Mesenchymal stem cell (in vitro differentiated cells and primary cell): ENCODE measurements around the gene CAPN13.

Source experiments
- DNase-seq: peaks from one replicate; pipeline ENCODE4 v3.0.0-alpha.2; 2013
- H2AFZ ChIP-seq: one replicate; pipeline ENCODE4 v1.6.1; 2013; ENCODE audit warnings: low read depth, mild to moderate bottlenecking, control low read depth, inconsistent platforms, low read length, moderate library complexity
- H2AK5ac ChIP-seq: 2 replicates; pipeline ENCODE4 v1.6.1; 2013; ENCODE audit warnings: low read length, moderate library complexity, mild to moderate bottlenecking, inconsistent platforms; ENCODE audit not compliant: severe bottlenecking
- H2BK120ac ChIP-seq: one replicate; pipeline ENCODE4 v1.6.1; 2013; ENCODE audit warnings: low read depth, mild to moderate bottlenecking, inconsistent platforms, low read length, moderate library complexity
- H2BK12ac ChIP-seq, 2 experiments: one replicate each; pipeline ENCODE4 v1.6.1; 2013; ENCODE audit warnings: inconsistent platforms in 2 of 2, low read length in 2 of 2, mild to moderate bottlenecking in 2 of 2, moderate library complexity in 2 of 2, control low read depth in 1 of 2
- H2BK15ac ChIP-seq: one replicate; pipeline ENCODE4 v1.6.1; 2013; ENCODE audit warnings: mild to moderate bottlenecking, low read depth, inconsistent platforms; ENCODE audit not compliant: poor library complexity, severe bottlenecking
- H2BK5ac ChIP-seq: 2 replicates; pipeline ENCODE4 v1.6.1; 2013; ENCODE audit warnings: low read depth, mild to moderate bottlenecking, low read length, control low read depth, inconsistent platforms; ENCODE audit not compliant: poor library complexity, severe bottlenecking
- H3K14ac ChIP-seq, 2 experiments: one replicate each; pipeline ENCODE4 v1.6.1; 2013; ENCODE audit warnings: inconsistent platforms in 2 of 2, low read length in 2 of 2, control low read depth in 1 of 2, mild to moderate bottlenecking in 1 of 2, moderate library complexity in 1 of 2
- H3K18ac ChIP-seq, 2 experiments: one replicate each; pipeline ENCODE4 v1.6.1; 2013; ENCODE audit warnings: inconsistent platforms in 2 of 2, low read length in 2 of 2, control low read depth in 1 of 2, low read depth in 1 of 2, mild to moderate bottlenecking in 1 of 2
- H3K23ac ChIP-seq, 2 experiments: one replicate each; pipeline ENCODE4 v1.6.1; 2013; ENCODE audit warnings: inconsistent platforms in 2 of 2, low read length in 2 of 2, mild to moderate bottlenecking in 2 of 2, moderate library complexity in 2 of 2, control low read depth in 1 of 2
- H3K27ac ChIP-seq: 2 replicates; pipeline ENCODE4 v1.5.1; 2013; ENCODE audit warnings: mild to moderate bottlenecking, moderate library complexity, low read length, control low read depth, inconsistent platforms; ENCODE audit not compliant: poor library complexity, severe bottlenecking
- H3K27me3 ChIP-seq, 2 experiments: 2 replicates each; pipeline versions ENCODE4 v1.6.1 to v1.7.0; 2013; ENCODE audit warnings: low read length in 2 of 2, mild to moderate bottlenecking in 2 of 2, moderate library complexity in 2 of 2, control low read depth in 1 of 2, inconsistent platforms in 1 of 2; ENCODE audit not compliant: control insufficient read depth in 1 of 2, insufficient read depth in 1 of 2
- H3K36me3 ChIP-seq, 2 experiments: 2 replicates each; pipeline versions ENCODE4 v1.6.1 to v1.7.0; 2013; ENCODE audit warnings: low read length in 2 of 2, control low read depth in 1 of 2, inconsistent platforms in 1 of 2, low read depth in 1 of 2, mild to moderate bottlenecking in 1 of 2; ENCODE audit not compliant: insufficient read depth in 2 of 2, control insufficient read depth in 1 of 2
- H3K4ac ChIP-seq, 2 experiments: one replicate each; pipeline ENCODE4 v1.6.1; 2013; ENCODE audit warnings: inconsistent platforms in 2 of 2, low read length in 2 of 2, mild to moderate bottlenecking in 2 of 2, moderate library complexity in 2 of 2, control low read depth in 1 of 2, low read depth in 1 of 2
- H3K4me1 ChIP-seq: 2 replicates; pipeline ENCODE4 v1.6.1; 2013; ENCODE audit warnings: low read depth, low read length, control low read depth; ENCODE audit not compliant: control insufficient read depth, insufficient read depth
- H3K4me2 ChIP-seq: 2 replicates; pipeline ENCODE4 v1.6.1; 2013; ENCODE audit warnings: low read length, mild to moderate bottlenecking, inconsistent platforms; ENCODE audit not compliant: poor library complexity, severe bottlenecking
- H3K4me3 ChIP-seq, 2 experiments: 2 replicates each; pipeline versions ENCODE4 v1.5.1 to v1.7.0; 2013; ENCODE audit warnings: low read length in 2 of 2, mild to moderate bottlenecking in 2 of 2, control low read depth in 1 of 2, low read depth in 1 of 2; ENCODE audit not compliant: insufficient read depth in 1 of 2
- H3K79me1 ChIP-seq: replicated peaks from 2 replicates; pipeline ENCODE4 v1.6.1; 2013; ENCODE audit warnings: mild to moderate bottlenecking, control low read depth, low read length, inconsistent platforms; ENCODE audit not compliant: poor library complexity, severe bottlenecking
- H3K9ac ChIP-seq: 2 replicates; pipeline ENCODE4 v1.7.0; 2013; ENCODE audit warnings: mild to moderate bottlenecking, low read length, moderate library complexity
- H3K9me3 ChIP-seq: 2 replicates; pipeline ENCODE4 v1.7.0; 2013; ENCODE audit warnings: mild to moderate bottlenecking, low read length; ENCODE audit not compliant: control insufficient read depth
- H4K8ac ChIP-seq: one replicate; pipeline ENCODE4 v1.6.1; 2013; ENCODE audit warnings: inconsistent platforms, mild to moderate bottlenecking, low read length, moderate library complexity
- H4K91ac ChIP-seq: one replicate; pipeline ENCODE4 v1.6.1; 2013; ENCODE audit warnings: mild to moderate bottlenecking, low read length, inconsistent platforms
- WGBS: methylation state at CpG from one replicate; pipeline ENCODE4 v1.1.7; 2013; ENCODE audit warnings: mixed read lengths; 5-methylcytosine and 5-hydroxymethylcytosine counted together

The CAPN13 gene

GRCh38 chr2:30802611-30803010, 4.6 kb downstream of the CAPN13 start:
- Histone ChIP-seq H3K27ac (no peak overlapping the region), H3K14ac (no peak overlapping the region), H2AK5ac (no peak overlapping the region), H3K9ac (no peak overlapping the region), H3K4me1 (no peaks in the 10 kb centered on the region), H4K91ac (no peak overlapping the region), H3K4me3 (no peak overlapping the region), H3K18ac (no peak overlapping the region), H3K4ac (no peak overlapping the region), H2BK15ac (no peak overlapping the region), H4K8ac (no peak overlapping the region), H3K79me1 (no peaks in the 10 kb centered on the region), H3K23ac (no peak overlapping the region), H2BK120ac (no peak overlapping the region), H3K4me2 (no peak overlapping the region), H3K36me3 (no peaks in the 10 kb centered on the region), H3K9me3 (no peaks in the 10 kb centered on the region), H3K27me3 (peaks cover 0 to 27% of the 10 kb centered on the region in 2 experiments), H2BK12ac (no peak overlapping the region), H2AFZ (no peak overlapping the region), H2BK5ac (no peak overlapping the region)
- WGBS: 63% methylated on average over 2 of the region's 4 CpGs
- no peak for DNase-seq

DNA sequence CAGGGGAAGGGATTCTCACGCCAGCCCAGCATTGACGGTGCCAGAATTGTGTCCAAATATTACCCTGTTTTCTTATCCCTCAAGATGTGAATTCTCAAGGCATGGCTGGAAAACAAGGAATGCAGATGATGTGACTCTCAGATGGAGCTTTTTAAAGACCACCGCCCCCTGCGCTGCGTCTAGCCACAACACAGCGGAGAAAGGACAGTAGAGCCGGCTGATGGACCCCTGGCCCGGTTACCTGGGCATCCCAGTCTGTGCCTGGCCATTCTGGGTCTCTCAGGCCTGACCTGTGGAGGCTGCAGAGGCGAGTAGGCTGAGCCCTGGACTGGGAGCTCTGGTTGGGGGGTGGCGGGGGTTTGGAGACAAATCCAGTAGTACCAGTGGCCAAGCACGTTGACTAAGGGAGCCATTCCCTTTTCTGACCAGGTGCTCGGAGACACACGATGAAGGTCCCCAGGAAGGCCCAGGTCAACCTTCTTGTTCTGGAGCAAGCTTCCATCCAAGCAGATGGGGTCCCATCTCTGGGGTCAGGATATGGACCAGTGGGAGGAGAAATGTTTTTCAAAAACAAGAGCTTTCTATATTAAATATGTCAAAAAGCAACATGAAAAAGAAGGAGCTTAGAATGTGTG, 5.3 kb downstream of the CAPN13 start:
- no peak overlapping the region for H3K23ac ChIP-seq
- H2AFZ ChIP-seq: no peak overlapping the region
- WGBS: 87% methylated on average over 13 of the region's 13 CpGs
- no peak overlapping the region for H3K27ac ChIP-seq
- H2BK120ac ChIP-seq: no peak overlapping the region
- H3K9ac ChIP-seq: no peak overlapping the region
- H2BK12ac ChIP-seq: no peak overlapping the region
- H3K36me3 ChIP-seq: no peaks in the 10 kb centered on the region
- no peaks in the 10 kb centered on the region for H3K4me1 ChIP-seq
- DNase-seq: no peak
- no peaks in the 10 kb centered on the region for H3K9me3 ChIP-seq
- H4K91ac ChIP-seq: no peak overlapping the region
- peaks cover 3 to 26% of the 10 kb centered on the region in 2 experiments for H3K27me3 ChIP-seq
- H2BK15ac ChIP-seq: no peak overlapping the region
- H3K4me3 ChIP-seq: no peak overlapping the region
- no peak overlapping the region for H3K4me2 ChIP-seq
- H4K8ac ChIP-seq: no peak overlapping the region
- no peak overlapping the region for H2BK5ac ChIP-seq
- H3K14ac ChIP-seq: no peak overlapping the region
- H3K18ac ChIP-seq: no peak overlapping the region
- H3K79me1 ChIP-seq: no peaks in the 10 kb centered on the region
- H2AK5ac ChIP-seq: no peak overlapping the region
- no peak overlapping the region for H3K4ac ChIP-seq

- H3K9ac ChIP-seq: no peak overlapping the region
- peaks cover 6 to 18% of the 10 kb centered on the region in 2 experiments for H3K27me3 ChIP-seq
- no peak overlapping the region for H2AK5ac ChIP-seq
- no peak overlapping the region for H2BK12ac ChIP-seq
- H2AFZ ChIP-seq: no peak overlapping the region
- no peak overlapping the region for H2BK120ac ChIP-seq
- no peak overlapping the region for H3K4me2 ChIP-seq
- no peak overlapping the region for H3K4me3 ChIP-seq
- H3K14ac ChIP-seq: no peak overlapping the region
- H3K9me3 ChIP-seq: no peaks in the 10 kb centered on the region
- no peaks in the 10 kb centered on the region for H3K79me1 ChIP-seq
- H4K91ac ChIP-seq: no peak overlapping the region
- no peak overlapping the region for H3K27ac ChIP-seq
- no peaks in the 10 kb centered on the region for H3K4me1 ChIP-seq
- H2BK15ac ChIP-seq: no peak overlapping the region
- no peak overlapping the region for H2BK5ac ChIP-seq
- 93% methylated on average over 5 of the region's 5 CpGs for WGBS
- H3K23ac ChIP-seq: no peak overlapping the region
- no peak for DNase-seq
- no peaks in the 10 kb centered on the region for H3K36me3 ChIP-seq
- H3K4ac ChIP-seq: no peak overlapping the region
- no peak overlapping the region for H3K18ac ChIP-seq
- no peak overlapping the region for H4K8ac ChIP-seq
Observed at GRCh38 chr2:30800159-30800558, 7.1 kb downstream of the CAPN13 start.

DNA sequence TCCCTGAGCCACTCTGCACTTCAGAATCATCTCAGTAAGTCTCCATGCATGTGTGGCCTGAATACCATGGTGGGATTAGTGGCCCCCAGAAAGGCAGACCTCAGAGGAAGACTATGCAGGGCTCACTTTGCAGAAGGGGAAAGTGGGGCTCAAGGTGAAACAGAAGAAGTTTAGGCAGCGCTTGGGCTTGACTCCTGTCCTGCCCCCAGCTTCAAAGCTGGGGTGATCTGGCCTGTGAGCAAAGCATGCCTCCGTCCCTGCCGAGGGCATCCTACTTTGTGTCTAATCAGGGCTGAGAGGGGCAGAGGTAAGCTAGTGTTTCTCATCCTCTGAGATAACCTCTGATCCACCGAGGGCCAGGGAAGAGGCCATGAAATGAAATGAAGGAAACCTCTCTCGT, 7.9 kb downstream of the CAPN13 start:
- Histone ChIP-seq H3K9me3 (no peaks in the 10 kb centered on the region), H3K27ac (no peak overlapping the region), H3K4me2 (no peak overlapping the region), H3K4me1 (no peaks in the 10 kb centered on the region), H3K23ac (no peak overlapping the region), H3K14ac (no peak overlapping the region), H2BK15ac (no peak overlapping the region), H3K36me3 (no peaks in the 10 kb centered on the region), H3K4ac (no peak overlapping the region), H2AFZ (no peak overlapping the region), H3K18ac (no peak overlapping the region), H3K9ac (no peak overlapping the region), H3K27me3 (peaks cover 6 to 18% of the 10 kb centered on the region in 2 experiments), H4K91ac (no peak overlapping the region), H3K79me1 (no peaks in the 10 kb centered on the region), H2BK12ac (no peak overlapping the region), H2BK120ac (no peak overlapping the region), H2AK5ac (no peak overlapping the region), H3K4me3 (no peak overlapping the region), H2BK5ac (no peak overlapping the region), H4K8ac (no peak overlapping the region)
- DNase-seq: no peak
- WGBS: 73% methylated on average over 5 of the region's 5 CpGs
